MM.1S (cell line): Measurements from ENCODE around the gene JPH4.

Experiments used
- DNase-seq: peaks from one replicate; pipeline ENCODE4 v3.0.0-alpha.2; 2015
- H2AFZ ChIP-seq: fragments of 300-600 bp; sonication (generic); 2 replicates; pipeline ENCODE4 v1.6.0; 2016; ENCODE audit warnings: antibody characterized with exemption, low read length
- H3F3A ChIP-seq: fragments of 300-600 bp; sonication (generic); 2 replicates; pipeline ENCODE4 v1.6.1; 2016; ENCODE audit warnings: mild to moderate bottlenecking, antibody characterized with exemption, low read length, moderate library complexity, mixed read lengths; ENCODE audit not compliant: insufficient read depth
- H3K27ac ChIP-seq: fragments of 300-600 bp; sonication (generic); 2 replicates; pipeline ENCODE4 v1.5.1; 2016; ENCODE audit warnings: mild to moderate bottlenecking, low read length
- H3K27me3 ChIP-seq: fragments of 300-600 bp; sonication (generic); replicated peaks from 2 replicates; pipeline ENCODE4 v1.6.0; 2016; ENCODE audit warnings: low read length; ENCODE audit not compliant: insufficient read depth
- H3K36me3 ChIP-seq: fragments of 300-600 bp; sonication (generic); replicated peaks from 2 replicates; pipeline ENCODE4 v1.6.1; 2016; ENCODE audit warnings: mild to moderate bottlenecking, low read length, mixed read lengths; ENCODE audit not compliant: insufficient read depth
- H3K4me1 ChIP-seq: fragments of 300-600 bp; sonication (generic); 2 replicates; pipeline ENCODE4 v1.6.1; 2016; ENCODE audit warnings: low read length, mixed read lengths
- H3K4me2 ChIP-seq: fragments of 300-600 bp; sonication (generic); 2 replicates; pipeline ENCODE4 v1.6.0; 2016; ENCODE audit warnings: low read depth, low read length
- H3K4me3 ChIP-seq: fragments of 300-600 bp; sonication (generic); 2 replicates; pipeline ENCODE4 v1.5.1; 2016; ENCODE audit warnings: low read length, mixed read lengths
- H3K79me2 ChIP-seq: fragments of 300-600 bp; sonication (generic); 2 replicates; pipeline ENCODE4 v1.6.1; 2016; ENCODE audit warnings: mixed run types, low read length, mixed read lengths
- H3K9ac ChIP-seq: fragments of 300-600 bp; sonication (generic); 2 replicates; pipeline ENCODE4 v1.6.1; 2016; ENCODE audit warnings: low read length, mixed read lengths
- H3K9me2 ChIP-seq: fragments of 300-600 bp; sonication (generic); replicated peaks from 2 replicates; pipeline ENCODE4 v1.6.1; 2016; ENCODE audit warnings: mild to moderate bottlenecking, low read length, mixed read lengths; ENCODE audit not compliant: insufficient read depth
- H3K9me3 ChIP-seq: fragments of 300-600 bp; sonication (generic); replicated peaks from 2 replicates; pipeline ENCODE4 v1.6.1; 2016; ENCODE audit warnings: mild to moderate bottlenecking, low read length, mixed read lengths; ENCODE audit not compliant: insufficient read depth
- H4K20me1 ChIP-seq: fragments of 300-600 bp; sonication (generic); 2 replicates; pipeline ENCODE4 v1.6.1; 2016; ENCODE audit warnings: mild to moderate bottlenecking, low read length, moderate library complexity, mixed read lengths; ENCODE audit not compliant: insufficient read depth
- CTCF ChIP-seq: fragments of 300-600 bp; sonication (generic); IDR thresholded peaks from 2 replicates; pipeline ENCODE4 v1.5.1; 2016; ENCODE audit warnings: antibody characterized with exemption, low read length, mixed read lengths
- EZH2 ChIP-seq: fragments of 300-600 bp; sonication (generic); optimal IDR thresholded peaks from 2 replicates; pipeline ENCODE3; 2017; ENCODE audit warnings: low read depth, mild to moderate bottlenecking, antibody characterized with exemption, low read length, mixed read lengths
- EZH2phosphoT487 ChIP-seq: fragments of 300-600 bp; sonication (generic); IDR thresholded peaks from 2 replicates; pipeline ENCODE4 v1.6.1; 2018; ENCODE audit warnings: antibody characterized with exemption, low read length

Gene JPH4

GRCh38 chr14:23523229-23524016, 55.2 kb downstream of the JPH4 start:
- Histone ChIP-seq H3K4me1 (no peaks in the 10 kb centered on the region), H3K27ac (no peak overlapping the region), H3K79me2 (no peaks in the 10 kb centered on the region), H3K9ac (no peak overlapping the region), H2AFZ (no peak overlapping the region), H4K20me1 (no peaks in the 10 kb centered on the region), H3K9me2 (no peaks in the 10 kb centered on the region), H3K36me3 (no peaks in the 10 kb centered on the region), H3F3A (no peaks in the 10 kb centered on the region), H3K4me3 (no peak overlapping the region), H3K4me2 (no peak overlapping the region), H3K9me3 (no peaks in the 10 kb centered on the region), H3K27me3 (no peaks in the 10 kb centered on the region)
- DNase-seq = no peak
- no peak for TF ChIP-seq EZH2

- H3K9me2 ChIP-seq = no peaks in the 10 kb centered on the region
- DNase-seq = no peak
- no peaks in the 10 kb centered on the region for H3K27me3 ChIP-seq
- H3F3A ChIP-seq = no peaks in the 10 kb centered on the region
- no peaks in the 10 kb centered on the region for H4K20me1 ChIP-seq
- no peak overlapping the region for H3K9ac ChIP-seq
- TF ChIP-seq EZH2phosphoT487 = no peak
- TF ChIP-seq CTCF = no peak
- TF ChIP-seq EZH2 = no peak
- no peak overlapping the region for H3K4me3 ChIP-seq
- H3K36me3 ChIP-seq = no peaks in the 10 kb centered on the region
- no peak overlapping the region for H3K27ac ChIP-seq
- no peak overlapping the region for H3K4me2 ChIP-seq
- H3K4me1 ChIP-seq = no peaks in the 10 kb centered on the region
- H3K9me3 ChIP-seq = no peaks in the 10 kb centered on the region
- no peak overlapping the region for H2AFZ ChIP-seq
- H3K79me2 ChIP-seq = no peaks in the 10 kb centered on the region
These were observed 55.9 kb downstream of the JPH4 start for GRCh38 chr14:23522643-23523198.

GRCh38 chr14:23521785-23522640, 56.6 kb downstream of the JPH4 start:
- no peak overlapping the region for H3K9ac ChIP-seq
- TF ChIP-seq EZH2 (no peak), EZH2phosphoT487 (no peak), CTCF (no peak)
- H2AFZ ChIP-seq = no peak overlapping the region
- no peaks in the 10 kb centered on the region for H3K27me3 ChIP-seq
- H3K4me3 ChIP-seq = no peak overlapping the region
- no peaks in the 10 kb centered on the region for H3K9me2 ChIP-seq
- H3K4me1 ChIP-seq = no peaks in the 10 kb centered on the region
- H3K79me2 ChIP-seq = no peaks in the 10 kb centered on the region
- H3K4me2 ChIP-seq = no peak overlapping the region
- no peak for DNase-seq
- H3K27ac ChIP-seq = no peak overlapping the region
- no peaks in the 10 kb centered on the region for H4K20me1 ChIP-seq
- no peaks in the 10 kb centered on the region for H3F3A ChIP-seq
- H3K36me3 ChIP-seq = no peaks in the 10 kb centered on the region
- H3K9me3 ChIP-seq = no peaks in the 10 kb centered on the region
